H1 (cell line): Measurements from ENCODE around the gene TIAM2. TPM values are rescaled to one million over a fixed set of nuclear protein-coding genes. Genes with fewer than 3 reads are reported as not detected.

ENCODE experiments used
- CHD7 ChIP-seq: fragments of 300-600 bp; sonication (generic); IDR thresholded peaks from 2 replicates; pipeline ENCODE4 v1.7.1; 2012; ENCODE audit warnings: low read length, moderate library complexity, mild to moderate bottlenecking, inconsistent platforms; ENCODE audit not compliant: insufficient replicate concordance
- FOSL1 ChIP-seq: IDR thresholded peaks from 2 replicates; pipeline ENCODE4 v1.6.1; 2011; ENCODE audit warnings: mild to moderate bottlenecking, low read depth, low read length, moderate library complexity; ENCODE audit not compliant: insufficient read depth
- polyA plus RNA-seq, 7 experiments: library from polyadenylated mRNA; depleted of rRNA in 3 of 7; stranded (reverse) in 5 of 7; unstranded in 2 of 7; fragments of >200 nt in 5 of 7; fragments of 200-250 nt in 2 of 7; gene quantifications; 1 replicate in 5 of 7; 2 replicates in 1 of 7; 4 replicates in 1 of 7; pipeline versions ENCODE4 v1.2.1 to v1.2.3, GENCODE V29; 2011 to 2013; ENCODE audit warnings: missing spikeins in 2 of 7, mixed read lengths in 2 of 7
- total RNA-seq: library from RNA; stranded (reverse); fragmentation: NEBNext Ultra II Directional; extraction: Animal tissue kit (Norgen Biotek cat#: 25700); gene quantifications from 2 replicates; pipeline ENCODE4 v1.2.1, GENCODE V29; 2021

The TIAM2 gene
- total and polyA plus RNA-seq, 2 of the 8 experiments (the other 6 are each of a cell fraction or from before 2014, with no cell fraction given), result 7.4 to 23.9 TPM

GRCh38 chr6:155306958-155307357 is 311.8 kb downstream of the TIAM2 start (continued):
- no peak for TF ChIP-seq CHD7
- no peak for TF ChIP-seq FOSL1
